KOPT-K1 (cell line): Measurements from ENCODE around the gene ASCC2.

Experiments used
- H3K27ac ChIP-seq: fragments of 200-600 bp; sonication (generic); 2 replicates; pipeline ENCODE4 v1.5.1; 2016; ENCODE audit warnings: antibody characterized with exemption, mild to moderate bottlenecking, low read depth, low read length; ENCODE audit not compliant: poor library complexity, severe bottlenecking
- H3K36me3 ChIP-seq: fragments of 200-600 bp; sonication (generic); 2 replicates; pipeline ENCODE4 v1.5.1; 2017; ENCODE audit warnings: antibody characterized with exemption, mild to moderate bottlenecking, low read length, moderate library complexity; ENCODE audit not compliant: insufficient read depth
- H3K9me3 ChIP-seq: fragments of 200-600 bp; sonication (generic); 2 replicates; pipeline ENCODE4 v1.5.1; 2017; ENCODE audit warnings: antibody characterized with exemption, low read length, mild to moderate bottlenecking; ENCODE audit not compliant: insufficient read depth, poor library complexity, severe bottlenecking

Gene ASCC2

DNA sequence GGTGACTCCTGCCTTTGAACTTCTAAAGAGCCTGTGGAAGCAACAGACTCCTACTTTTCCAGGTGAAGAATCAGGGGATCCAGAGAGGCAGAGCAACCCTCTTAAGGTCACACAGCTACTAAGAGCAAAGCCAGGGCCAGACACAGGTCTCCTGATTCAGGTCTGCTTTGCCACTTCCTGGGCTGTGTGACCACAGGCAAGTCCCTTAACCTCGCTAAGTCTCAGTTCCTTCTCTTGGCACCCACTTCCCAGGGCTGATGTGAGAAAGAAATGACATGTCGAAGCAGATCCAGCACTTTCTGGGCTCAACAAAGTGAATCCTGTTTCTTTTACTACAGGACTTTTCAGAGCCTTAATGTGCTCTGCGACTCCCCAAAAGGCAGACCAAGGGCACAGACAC is 40.7 kb downstream of the ASCC2 start:
- Histone ChIP-seq H3K27ac (no peak overlapping the region), H3K9me3 (no peaks in the 10 kb centered on the region), H3K36me3 (peaks cover 96% of the 10 kb centered on the region)

- peaks cover 96% of the 10 kb centered on the region for H3K36me3 ChIP-seq
Measured at GRCh38 chr22:29795663-29796062, 42.4 kb downstream of the ASCC2 start.

DNA sequence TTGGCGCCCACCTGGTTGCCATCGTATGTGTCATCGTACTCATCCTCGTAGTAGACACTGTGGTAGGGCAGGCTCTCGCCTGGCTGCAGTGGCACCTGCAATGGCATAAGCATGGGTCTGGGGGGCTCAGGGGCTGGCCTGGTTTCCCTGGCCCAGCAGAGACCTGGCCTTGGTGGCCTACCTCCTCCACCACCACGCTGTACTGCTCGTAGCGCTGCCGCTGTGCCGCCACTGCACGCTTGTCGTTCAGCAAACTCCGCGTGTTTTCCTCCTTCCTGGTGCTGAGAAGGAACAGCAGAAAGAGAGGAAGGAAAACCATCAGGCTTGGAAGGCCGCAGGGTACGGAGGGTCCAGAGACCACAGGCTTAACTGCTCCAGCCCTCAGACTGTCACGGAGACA is 44.7 kb downstream of the ASCC2 start:
- H3K36me3 ChIP-seq, result peaks cover 96% of the 10 kb centered on the region
- H3K9me3 ChIP-seq, result no peaks in the 10 kb centered on the region
- H3K27ac ChIP-seq, result no peak overlapping the region

More at GRCh38 chr22:29795663-29796062, 42.4 kb downstream of the ASCC2 start:
- Histone ChIP-seq H3K27ac (no peak overlapping the region), H3K9me3 (no peaks in the 10 kb centered on the region)

- H3K9me3 ChIP-seq, result no peaks in the 10 kb centered on the region
- peaks cover 77% of the 10 kb centered on the region for H3K36me3 ChIP-seq
- H3K27ac ChIP-seq, result no peak overlapping the region
Measured at GRCh38 chr22:29790061-29790460, 48.0 kb downstream of the ASCC2 start.

DNA sequence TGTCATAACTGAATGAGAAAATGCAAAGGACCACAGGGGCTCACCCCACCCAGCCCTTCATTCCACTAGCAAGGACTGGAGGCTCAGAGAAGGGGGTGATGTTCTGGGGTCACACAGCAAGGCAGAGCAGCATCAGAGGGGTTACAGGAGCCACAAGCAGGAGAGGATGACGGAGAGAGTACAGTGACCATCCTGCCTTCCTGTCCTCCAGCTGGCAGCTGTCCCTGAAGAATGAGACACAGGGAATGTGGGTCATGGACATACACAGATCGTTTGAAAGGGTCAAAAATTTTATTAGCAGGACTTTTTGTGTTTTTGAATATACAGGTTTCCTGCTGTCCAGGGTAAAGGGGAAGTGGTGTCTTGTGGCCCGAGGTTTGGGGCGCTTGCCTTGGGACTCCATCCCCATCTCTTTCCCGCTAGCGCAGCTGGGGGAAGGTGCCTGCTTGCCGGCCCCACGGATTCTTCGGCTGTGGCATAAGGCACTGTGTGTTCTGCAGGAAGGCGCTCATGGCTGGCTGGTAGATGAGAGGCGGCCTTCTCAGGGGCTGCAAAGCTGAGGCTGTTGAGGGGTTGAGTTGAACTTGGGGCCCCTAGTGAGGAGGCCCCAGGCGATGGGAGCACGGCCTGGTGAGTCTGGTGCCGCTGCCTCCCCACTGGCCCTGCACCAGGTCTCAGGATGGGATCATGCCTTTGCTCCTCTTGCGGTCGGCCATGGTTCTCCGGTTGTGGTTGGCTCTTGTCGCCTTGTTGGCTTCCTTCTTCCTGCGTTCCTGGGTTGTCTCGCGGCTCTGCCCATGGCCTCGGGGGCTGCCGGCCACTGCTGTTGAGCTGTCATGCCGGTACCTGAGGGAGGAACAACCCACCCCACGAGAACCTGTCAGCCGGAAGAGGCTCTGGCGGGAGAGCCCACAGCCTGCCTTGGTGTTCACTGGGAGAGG is 49.5 kb downstream of the ASCC2 start:
- no peak overlapping the region for H3K27ac ChIP-seq
- H3K9me3 ChIP-seq, result no peaks in the 10 kb centered on the region
- peaks cover 67% of the 10 kb centered on the region for H3K36me3 ChIP-seq

- H3K36me3 ChIP-seq, result peaks cover 56% of the 10 kb centered on the region
- H3K9me3 ChIP-seq, result no peaks in the 10 kb centered on the region
- H3K27ac ChIP-seq, result no peak overlapping the region
Measured at GRCh38 chr22:29787371-29787980, 50.6 kb downstream of the ASCC2 start.

- Histone ChIP-seq H3K27ac (no peak overlapping the region), H3K36me3 (peaks cover 41% of the 10 kb centered on the region), H3K9me3 (no peaks in the 10 kb centered on the region)
Measured at GRCh38 chr22:29786031-29786430, 52.0 kb downstream of the ASCC2 start.

DNA sequence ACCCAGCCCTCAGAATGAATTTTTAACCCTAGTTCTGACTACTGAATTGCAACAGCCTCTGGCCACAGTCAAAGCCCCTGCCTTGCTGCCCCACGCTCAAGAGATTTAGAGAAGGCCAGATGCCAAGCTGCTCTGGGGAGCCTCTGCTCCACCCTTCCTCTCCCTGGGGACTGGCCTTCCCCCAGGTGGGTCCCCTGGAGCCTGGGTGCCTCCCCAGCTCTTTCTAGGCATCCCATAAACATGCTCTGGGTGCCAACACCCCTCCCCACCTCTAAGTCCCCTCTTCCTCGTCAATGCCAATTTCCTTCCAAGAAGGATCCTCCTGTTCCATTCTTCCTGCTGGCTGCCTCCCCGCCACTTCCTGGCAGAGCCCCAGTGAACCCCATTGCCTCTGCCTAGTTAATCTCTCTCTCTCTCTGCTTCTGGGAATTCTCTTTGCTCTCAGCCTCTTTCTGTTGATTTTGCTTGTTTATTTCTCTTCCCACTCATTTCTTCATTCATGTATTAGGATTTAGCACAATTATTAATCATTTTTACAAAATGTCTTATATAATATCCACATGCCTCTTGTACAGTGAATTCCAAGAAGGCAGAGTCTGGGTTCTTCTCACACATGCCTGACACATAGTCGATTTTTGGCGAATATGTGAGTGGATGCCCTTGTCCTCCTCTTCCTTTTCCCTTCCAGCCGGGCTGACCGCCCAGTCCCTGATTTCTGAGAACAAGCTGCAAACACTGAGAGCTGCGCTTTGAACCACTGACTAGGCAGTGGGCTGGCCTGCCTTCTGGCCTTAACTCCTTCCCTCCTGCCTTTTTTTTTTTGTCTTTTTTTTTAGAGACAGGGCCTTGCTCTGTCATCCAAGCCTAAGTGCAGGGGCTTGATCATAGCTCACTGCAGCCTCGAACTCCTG is 53.4 kb downstream of the ASCC2 start:
- peaks cover 28% of the 10 kb centered on the region for H3K36me3 ChIP-seq
- H3K27ac ChIP-seq, result no peak overlapping the region
- no peaks in the 10 kb centered on the region for H3K9me3 ChIP-seq

DNA sequence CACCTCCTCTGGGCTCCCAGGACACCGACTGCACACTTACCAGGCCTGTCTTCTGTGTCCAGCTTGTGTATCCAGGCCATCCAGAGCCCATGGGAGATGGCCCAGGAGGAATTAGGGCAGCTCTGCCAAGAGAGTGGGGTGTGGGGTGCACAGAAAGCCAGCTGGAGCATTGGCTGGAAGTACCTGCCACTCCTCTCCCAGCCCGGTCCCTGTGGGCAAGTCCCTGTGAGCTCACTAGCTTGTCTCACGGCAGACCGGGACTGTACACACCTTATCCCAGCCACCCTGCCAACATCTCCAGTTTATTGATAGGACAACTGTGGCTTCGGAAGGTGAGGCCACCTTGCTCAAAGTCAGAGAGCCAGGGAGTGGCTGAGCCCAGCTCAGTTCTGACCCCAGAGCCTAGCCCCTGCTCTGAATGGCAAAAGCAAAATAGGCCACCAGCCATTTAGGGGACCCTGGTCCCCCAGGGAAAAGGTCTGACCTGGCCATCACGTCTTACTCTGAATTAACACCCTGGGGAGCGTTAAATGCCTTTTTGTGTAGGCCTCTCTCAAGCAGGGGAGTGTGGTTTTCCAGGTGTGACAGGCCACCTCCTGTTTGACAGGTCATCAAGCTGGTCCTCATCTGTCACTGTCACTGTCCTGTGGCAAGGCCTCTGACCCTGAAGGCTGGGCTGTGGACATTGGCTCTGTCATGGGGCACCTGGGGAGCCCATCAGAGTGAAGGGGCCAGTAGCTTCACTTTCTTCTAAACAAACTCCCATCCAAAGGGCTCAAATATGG is 55.8 kb downstream of the ASCC2 start:
- H3K27ac ChIP-seq, result no peak overlapping the region
- H3K9me3 ChIP-seq, result no peaks in the 10 kb centered on the region
- peaks cover 3% of the 10 kb centered on the region; the same call in 1 of the 2 replicates for H3K36me3 ChIP-seq

DNA sequence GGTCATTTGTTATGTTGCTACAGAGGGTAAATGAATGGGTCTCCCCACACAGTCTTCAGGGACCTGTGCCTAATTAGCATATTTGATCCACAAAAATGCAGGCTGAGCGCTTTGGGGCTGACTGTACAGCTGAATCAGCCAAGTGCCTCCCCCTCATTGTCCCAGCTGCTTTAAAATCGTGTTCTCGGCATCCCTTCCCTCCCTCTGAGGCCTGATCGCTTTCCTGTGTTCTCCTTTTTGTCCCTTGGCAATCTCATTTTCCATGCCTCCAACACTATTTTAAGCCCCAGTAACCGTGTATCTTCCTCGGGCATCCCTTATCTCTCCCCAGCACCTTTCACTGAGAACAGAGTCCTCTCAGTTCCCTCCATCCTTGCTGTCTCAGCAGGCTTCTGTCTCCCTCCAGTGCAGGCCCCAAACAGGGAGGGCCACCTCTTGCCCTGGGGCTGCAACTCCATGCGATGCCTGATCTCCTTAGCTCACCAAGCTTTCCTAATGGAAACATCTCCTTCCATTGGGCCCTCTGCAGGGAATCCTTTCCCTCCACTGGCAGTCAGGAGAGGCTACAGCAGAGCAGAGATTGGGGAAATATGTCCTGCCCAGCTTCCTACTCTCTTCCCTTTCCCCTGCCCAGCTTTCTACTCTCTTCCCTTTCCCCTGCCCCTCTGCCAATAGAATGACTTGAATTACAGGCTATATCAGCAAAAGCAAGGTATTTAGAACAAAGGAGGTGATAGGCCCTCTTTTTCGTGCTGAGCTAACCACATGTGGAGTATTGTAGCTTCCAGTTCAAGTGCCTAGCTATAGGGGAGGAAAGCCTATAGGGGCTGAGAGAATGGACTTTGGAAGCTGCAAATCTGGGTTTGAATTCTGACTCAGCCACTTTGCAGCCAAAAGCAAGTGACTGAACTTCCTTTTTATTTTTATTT is 57.1 kb downstream of the ASCC2 start:
- Histone ChIP-seq H3K36me3 (no peaks in the 10 kb centered on the region), H3K9me3 (no peaks in the 10 kb centered on the region), H3K27ac (no peak overlapping the region)

DNA sequence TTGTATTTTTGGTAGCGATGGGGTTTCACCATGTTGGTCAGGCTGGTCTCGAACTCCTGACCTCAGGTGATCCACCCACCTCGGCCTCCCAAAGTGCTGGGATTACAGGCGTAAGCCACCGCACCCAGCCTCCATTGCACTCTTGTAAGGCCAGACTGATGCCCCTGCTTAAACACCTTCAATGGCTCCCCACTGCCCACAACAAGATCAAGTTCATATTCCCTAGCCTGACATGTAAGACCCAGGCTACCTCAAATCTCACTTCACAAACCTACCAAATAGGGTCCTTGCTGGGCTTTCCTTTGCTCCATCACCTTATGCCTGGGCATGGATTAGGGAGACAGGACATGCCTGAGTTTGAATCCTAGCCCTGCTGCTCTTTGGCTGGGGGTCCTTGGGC is 57.9 kb downstream of the ASCC2 start:
- Histone ChIP-seq H3K27ac (no peak overlapping the region), H3K36me3 (no peaks in the 10 kb centered on the region), H3K9me3 (no peaks in the 10 kb centered on the region)

DNA sequence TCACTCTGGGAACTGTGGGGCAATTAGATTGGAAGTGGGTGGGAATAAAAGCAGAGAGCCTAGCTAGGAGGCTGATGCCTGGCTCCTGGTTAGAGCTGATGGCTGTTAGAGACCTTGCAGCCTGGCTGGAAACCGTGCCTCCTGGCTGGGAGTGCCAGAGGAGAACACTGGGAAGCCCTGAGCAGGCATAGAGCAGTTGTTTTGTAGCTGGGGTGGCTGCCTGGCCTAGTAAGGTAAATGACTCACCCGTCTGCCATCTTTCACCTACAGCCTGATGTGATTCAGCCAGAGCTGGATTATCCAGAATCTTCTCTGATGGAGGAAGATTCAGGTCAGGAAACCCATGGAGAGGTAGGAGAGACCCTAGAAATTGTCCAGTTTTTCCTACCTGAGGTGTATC is 64.8 kb downstream of the ASCC2 start:
- Histone ChIP-seq H3K27ac (no peak overlapping the region), H3K36me3 (peaks cover 29% of the 10 kb centered on the region), H3K9me3 (no peaks in the 10 kb centered on the region)

- no peak overlapping the region for H3K27ac ChIP-seq
Measured at GRCh38 chr22:29772170-29772641, 65.9 kb downstream of the ASCC2 start.

More at GRCh38 chr22:29772170-29772641, 65.9 kb downstream of the ASCC2 start:
- Histone ChIP-seq H3K36me3 (peaks cover 29% of the 10 kb centered on the region), H3K9me3 (no peaks in the 10 kb centered on the region)
